Duodenal mucosa (tissue), 2 donors: Measurements from ENCODE around the gene LHX3.

Experiments used
- H3K27ac ChIP-seq: one replicate; pipeline ENCODE4 v1.7.0; 2013; ENCODE audit warnings: low read depth, low read length
- H3K27me3 ChIP-seq, 2 donors: one replicate each; pipeline ENCODE4 v1.7.0; 2013; ENCODE audit warnings: low read length in 2 of 2, control low read depth in 1 of 2; ENCODE audit not compliant: insufficient read depth in 2 of 2, control insufficient read depth in 1 of 2
- H3K36me3 ChIP-seq, 2 donors: one replicate each; pipeline ENCODE4 v1.7.0; 2013; ENCODE audit warnings: low read length in 2 of 2, control low read depth in 1 of 2; ENCODE audit not compliant: insufficient read depth in 2 of 2, control insufficient read depth in 1 of 2
- H3K4me1 ChIP-seq, 2 donors: one replicate each; pipeline ENCODE4 v1.7.0; 2013; ENCODE audit warnings: low read length in 2 of 2, control low read depth in 1 of 2; ENCODE audit not compliant: insufficient read depth in 2 of 2, control insufficient read depth in 1 of 2
- H3K4me3 ChIP-seq, 2 donors: one replicate each; pipeline ENCODE4 v1.7.0; 2013; ENCODE audit warnings: low read length in 2 of 2, low read depth in 1 of 2
- H3K9ac ChIP-seq, 2 donors: one replicate each; pipeline ENCODE4 v1.7.0; 2013; ENCODE audit warnings: low read length in 2 of 2, low read depth in 1 of 2
- H3K9me3 ChIP-seq, 2 donors: one replicate each; pipeline ENCODE4 v1.7.0; 2013; ENCODE audit warnings: low read length in 2 of 2, control low read depth in 1 of 2; ENCODE audit not compliant: control insufficient read depth in 1 of 2

Gene LHX3

DNA sequence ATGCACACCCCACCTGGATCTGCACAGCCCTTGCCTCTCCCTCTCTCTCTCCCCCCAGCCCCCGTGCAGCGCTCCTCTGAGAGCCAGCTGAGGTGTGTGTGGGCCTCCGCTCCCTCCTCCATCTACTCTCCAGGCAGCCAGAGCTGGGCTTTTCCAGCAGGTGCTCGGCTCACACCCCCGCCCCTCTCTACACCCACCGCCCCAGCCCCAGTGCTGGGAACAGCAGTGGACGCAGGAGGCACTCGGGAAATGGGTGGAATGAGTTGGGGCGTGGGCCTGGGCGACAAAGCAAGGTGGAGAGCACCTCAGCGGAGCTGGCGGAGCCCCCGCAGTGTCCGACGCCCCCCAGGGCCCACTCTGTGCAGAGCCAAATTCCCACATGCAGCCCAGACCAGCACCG, 13.3 kb upstream of the LHX3 start:
- Histone ChIP-seq H3K36me3 (peaks cover 9 to 57% of the 10 kb centered on the region in 2 donors), H3K27me3 (no peaks in the 10 kb centered on the region), H3K4me1 (no peaks in the 10 kb centered on the region), H3K4me3 (no peak overlapping the region), H3K9me3 (no peaks in the 10 kb centered on the region), H3K27ac (no peak overlapping the region), H3K9ac (no peak overlapping the region)

DNA sequence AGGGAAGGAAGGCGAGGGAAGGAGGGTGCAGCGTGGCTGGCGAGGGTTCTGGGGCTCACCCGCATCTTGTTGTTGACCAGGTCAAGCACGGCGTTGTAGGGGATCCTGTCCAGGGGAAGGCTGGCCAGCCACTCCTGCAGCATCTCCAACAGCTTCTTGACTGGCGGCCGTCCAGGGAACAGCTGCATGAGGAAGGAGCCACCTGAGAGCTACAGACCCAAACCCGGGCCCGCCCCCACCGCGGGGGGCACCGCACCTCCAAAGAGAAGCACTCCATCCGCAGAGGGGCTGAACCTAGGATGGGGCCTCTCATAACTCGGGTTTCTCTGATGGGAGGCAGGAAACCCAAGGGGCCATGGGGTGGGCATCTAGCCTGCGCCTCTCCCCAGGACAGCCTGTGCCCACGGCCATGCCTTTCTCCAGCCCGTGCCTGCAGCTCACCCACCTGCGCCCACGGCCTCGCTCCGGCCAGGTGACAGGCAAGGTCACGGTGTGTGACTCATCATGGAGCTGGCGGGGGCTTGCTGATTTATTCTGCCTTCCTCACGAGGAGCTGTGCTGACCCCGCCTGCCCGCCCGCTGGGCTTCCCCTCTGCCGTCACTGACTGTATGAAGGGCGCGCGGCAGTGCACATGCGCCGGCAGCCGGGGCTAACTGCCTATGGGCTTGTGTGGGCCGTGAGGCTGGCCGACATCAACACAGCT, 11.8 kb upstream of the LHX3 start:
- H3K27ac ChIP-seq: no peak overlapping the region
- no peaks in the 10 kb centered on the region for H3K4me1 ChIP-seq
- H3K9ac ChIP-seq: no peak overlapping the region
- H3K4me3 ChIP-seq: no peak overlapping the region
- H3K27me3 ChIP-seq: no peaks in the 10 kb centered on the region
- H3K36me3 ChIP-seq: peaks cover 13 to 46% of the 10 kb centered on the region in 2 donors
- H3K9me3 ChIP-seq: no peaks in the 10 kb centered on the region

GRCh38 chr9:136213733-136214132, 8.8 kb upstream of the LHX3 start:
- H3K9ac ChIP-seq: no peak overlapping the region
- no peaks in the 10 kb centered on the region for H3K9me3 ChIP-seq
- H3K36me3 ChIP-seq: peaks cover 17 to 51% of the 10 kb centered on the region in 2 donors
- H3K4me3 ChIP-seq: no peak overlapping the region
- no peak overlapping the region for H3K27ac ChIP-seq
- no peaks in the 10 kb centered on the region for H3K4me1 ChIP-seq
- no peaks in the 10 kb centered on the region for H3K27me3 ChIP-seq

DNA sequence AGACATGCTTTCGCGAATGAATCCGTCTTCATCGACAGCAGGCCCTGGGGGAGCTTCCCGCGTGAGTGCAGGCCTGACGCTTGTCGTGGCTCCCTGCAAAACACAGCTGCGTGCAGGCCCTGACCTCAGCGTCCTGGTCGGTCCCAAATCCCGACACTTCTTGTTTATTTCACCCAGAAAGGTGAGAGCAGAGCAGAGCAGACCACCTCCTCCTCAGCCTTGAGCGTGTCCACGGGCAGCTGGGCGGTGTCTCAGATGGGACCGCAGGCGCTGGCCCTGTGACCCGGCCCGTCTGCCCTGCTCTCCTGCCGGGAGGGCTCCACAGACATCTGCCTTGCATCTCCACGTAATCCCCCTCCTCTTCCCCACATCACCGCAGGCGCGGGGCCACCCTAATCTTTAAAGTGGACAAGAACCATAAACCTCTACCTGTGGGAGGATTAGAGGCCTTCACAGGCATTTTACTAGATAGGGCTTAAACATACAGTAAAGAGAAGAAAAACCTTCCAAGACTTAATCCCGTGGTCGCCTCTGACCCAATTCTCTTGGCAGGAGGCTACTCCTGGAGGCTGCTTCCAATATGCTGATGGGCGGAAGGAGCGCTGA, 7.5 kb upstream of the LHX3 start:
- Histone ChIP-seq H3K36me3 (peaks cover 17 to 46% of the 10 kb centered on the region in 2 donors), H3K9me3 (no peaks in the 10 kb centered on the region), H3K27ac (no peak overlapping the region), H3K4me1 (no peaks in the 10 kb centered on the region), H3K4me3 (no peak overlapping the region), H3K27me3 (no peaks in the 10 kb centered on the region), H3K9ac (no peak overlapping the region)

DNA sequence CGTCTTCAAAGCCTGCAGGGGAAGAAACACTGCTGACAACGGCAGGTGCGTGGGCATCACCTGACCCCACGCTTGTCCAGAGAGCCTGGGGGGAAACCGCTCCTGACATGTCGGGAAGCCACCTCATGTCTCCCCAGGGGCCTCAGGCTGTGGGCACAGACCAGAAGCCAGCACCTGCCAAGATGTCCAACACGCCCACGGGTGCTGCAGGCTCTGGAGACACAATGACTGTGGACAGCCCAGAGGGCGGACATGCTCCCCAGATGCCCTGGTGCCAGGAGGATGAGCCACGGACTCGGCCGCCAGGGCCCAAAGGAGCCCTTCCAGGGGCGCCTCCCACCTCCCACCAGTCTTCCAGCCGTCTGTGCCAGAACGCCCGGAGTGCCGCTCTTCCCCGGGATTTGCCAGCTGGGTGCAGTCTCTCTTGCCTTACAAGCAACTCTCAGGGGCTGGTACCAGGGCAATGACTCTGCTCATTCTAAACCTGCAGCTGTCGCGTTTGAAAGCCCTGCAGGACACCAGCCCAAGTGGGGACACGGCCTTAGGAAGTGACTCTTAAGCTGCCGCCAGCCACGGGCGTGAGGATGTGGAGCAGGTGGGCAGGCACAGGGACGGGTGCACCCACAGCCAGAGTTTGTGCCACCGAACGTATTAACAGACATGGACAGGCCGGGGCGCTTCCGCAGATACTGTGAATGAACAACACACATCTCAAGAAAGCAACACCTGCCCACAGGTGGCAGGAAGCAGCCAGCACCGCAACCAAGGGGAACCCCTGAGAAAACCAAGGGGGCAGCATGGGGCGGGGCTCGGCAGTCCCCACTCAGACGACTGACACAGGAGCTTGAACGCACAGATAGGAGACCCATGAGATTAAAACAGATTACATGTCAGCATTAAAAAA, 6.8 kb upstream of the LHX3 start:
- no peaks in the 10 kb centered on the region for H3K9me3 ChIP-seq
- no peaks in the 10 kb centered on the region for H3K27me3 ChIP-seq
- H3K27ac ChIP-seq: no peak overlapping the region
- H3K9ac ChIP-seq: no peak overlapping the region
- H3K4me1 ChIP-seq: no peaks in the 10 kb centered on the region
- H3K36me3 ChIP-seq: peaks cover 17 to 46% of the 10 kb centered on the region in 2 donors
- H3K4me3 ChIP-seq: no peak overlapping the region

DNA sequence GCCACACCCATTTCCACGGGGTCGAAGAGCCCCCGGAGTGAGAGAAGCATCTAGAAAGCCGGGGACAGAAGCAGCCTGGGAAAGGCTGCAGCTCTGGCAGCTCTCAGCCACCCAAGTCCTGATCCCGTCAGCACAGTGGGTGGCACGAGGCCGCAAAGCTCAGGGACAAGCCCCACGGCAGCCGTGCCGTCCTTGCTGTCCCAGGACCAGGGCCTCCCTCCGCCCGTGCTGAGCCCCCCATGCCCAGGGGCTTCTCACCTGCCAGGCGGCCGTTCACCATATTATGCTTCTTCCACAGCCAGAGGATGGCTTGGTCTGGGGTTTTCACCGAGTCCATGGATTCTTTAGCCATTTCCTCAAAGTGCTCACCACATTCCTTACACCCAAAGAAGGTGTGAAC, 6.1 kb upstream of the LHX3 start:
- Histone ChIP-seq H3K9me3 (no peaks in the 10 kb centered on the region), H3K4me1 (no peaks in the 10 kb centered on the region), H3K9ac (no peak overlapping the region), H3K36me3 (peaks cover 17 to 41% of the 10 kb centered on the region in 2 donors), H3K4me3 (no peak overlapping the region), H3K27me3 (no peaks in the 10 kb centered on the region), H3K27ac (no peak overlapping the region)

GRCh38 chr9:136210276-136210675, 5.3 kb upstream of the LHX3 start:
- peaks cover 17 to 39% of the 10 kb centered on the region in 2 donors for H3K36me3 ChIP-seq

GRCh38 chr9:136209786-136210185, 4.9 kb upstream of the LHX3 start:
- H3K4me3 ChIP-seq: no peak overlapping the region
- peaks cover 14 to 37% of the 10 kb centered on the region in 2 donors for H3K36me3 ChIP-seq
- no peak overlapping the region for H3K27ac ChIP-seq

More at GRCh38 chr9:136210276-136210675, 5.3 kb upstream of the LHX3 start:
- no peak overlapping the region for H3K9ac ChIP-seq
- no peaks in the 10 kb centered on the region for H3K9me3 ChIP-seq
- no peak overlapping the region for H3K4me3 ChIP-seq
- H3K27me3 ChIP-seq: no peaks in the 10 kb centered on the region
- H3K27ac ChIP-seq: no peak overlapping the region
- H3K4me1 ChIP-seq: no peaks in the 10 kb centered on the region

GRCh38 chr9:136209232-136209631, 4.3 kb upstream of the LHX3 start:
- H3K27me3 ChIP-seq: peaks cover 4% of the 10 kb centered on the region in 2 donors
- peaks cover 9 to 32% of the 10 kb centered on the region in 2 donors for H3K36me3 ChIP-seq
- H3K27ac ChIP-seq: no peak overlapping the region
- no peak overlapping the region for H3K4me3 ChIP-seq
- no peak overlapping the region for H3K9ac ChIP-seq
- H3K9me3 ChIP-seq: no peaks in the 10 kb centered on the region
- no peaks in the 10 kb centered on the region for H3K4me1 ChIP-seq

More at GRCh38 chr9:136209786-136210185, 4.9 kb upstream of the LHX3 start:
- Histone ChIP-seq H3K27me3 (no peaks in the 10 kb centered on the region), H3K4me1 (no peaks in the 10 kb centered on the region), H3K9ac (no peak overlapping the region), H3K9me3 (no peaks in the 10 kb centered on the region)

- H3K9ac ChIP-seq: no peak overlapping the region
- no peaks in the 10 kb centered on the region for H3K4me1 ChIP-seq
- no peaks in the 10 kb centered on the region for H3K9me3 ChIP-seq
- peaks cover 8 to 26% of the 10 kb centered on the region in 2 donors for H3K36me3 ChIP-seq
- no peak overlapping the region for H3K27ac ChIP-seq
- no peak overlapping the region for H3K4me3 ChIP-seq
- H3K27me3 ChIP-seq: peaks cover 9 to 10% of the 10 kb centered on the region in 2 donors
These were observed 3.7 kb upstream of the LHX3 start for GRCh38 chr9:136208675-136209074.
